OCI-LY7 (cell line): ENCODE measurements around the gene SLC25A21. TPM values are rescaled to one million over a fixed set of nuclear protein-coding genes. Genes with fewer than 3 reads are reported as not detected.
A peak's percentile ranks its signal among the peaks of the same experiment; 100 is the strongest.

ENCODE experiments used
- BruUV-seq: library from RNA; stranded (reverse); fragments of 400-500 nt; replicated peaks from 2 replicates; lab custom pipeline; 2021; lab: Mats Ljungman, UMichigan
- CTCF ChIA-PET: fragments of 300-600 bp; sonication (Branson Sonifier 250); formaldehyde crosslinking; loops from one replicate; lab custom pipeline; 2022; ENCODE audit warnings: antibody characterized with exemption; ENCODE audit not compliant: unreplicated experiment; lab: Charles Lee
- POLR2A ChIA-PET: fragments of 300-600 bp; sonication (Branson Sonifier 250); formaldehyde crosslinking; loops from one replicate; lab custom pipeline; 2022; ENCODE audit warnings: antibody characterized with exemption; lab: Charles Lee
- DNase-seq: peaks from one replicate; pipeline ENCODE4 v3.0.0-alpha.2; 2015; ENCODE audit warnings: low spot score
- H2AFZ ChIP-seq: fragments of 200-600 bp; sonication (generic), shearing (Covaris generic); 2 replicates; pipeline ENCODE4 v1.6.1; 2014; ENCODE audit warnings: mild to moderate bottlenecking, antibody characterized with exemption, low read length, moderate library complexity
- H3K27ac ChIP-seq: fragments of 200-600 bp; sonication (generic); 2 replicates; pipeline ENCODE4 v1.5.1; 2014; ENCODE audit warnings: mixed run types, low read depth, mild to moderate bottlenecking, moderate library complexity, low read length, inconsistent platforms; ENCODE audit not compliant: poor library complexity, severe bottlenecking
- H3K36me3 ChIP-seq: fragments of 200-600 bp; sonication (generic); 2 replicates; pipeline ENCODE4 v1.6.1; 2014; ENCODE audit warnings: mild to moderate bottlenecking, antibody characterized with exemption, low read length, moderate library complexity, mixed read lengths; ENCODE audit not compliant: insufficient read depth
- H3K4me1 ChIP-seq: fragments of 200-600 bp; sonication (generic); 2 replicates; pipeline ENCODE4 v1.5.1; 2014; ENCODE audit warnings: mild to moderate bottlenecking, low read length; ENCODE audit not compliant: insufficient read depth, poor library complexity, severe bottlenecking
- H3K4me2 ChIP-seq: fragments of 200-600 bp; sonication (generic); 2 replicates; pipeline ENCODE4 v1.6.1; 2014; ENCODE audit warnings: mild to moderate bottlenecking, low read length
- H3K4me3 ChIP-seq: fragments of 200-600 bp; sonication (generic); 2 replicates; pipeline ENCODE4 v1.5.1; 2014; ENCODE audit warnings: mild to moderate bottlenecking, low read depth, low read length; ENCODE audit not compliant: poor library complexity, severe bottlenecking
- H3K79me2 ChIP-seq: fragments of 200-600 bp; sonication (generic); 2 replicates; pipeline ENCODE4 v1.6.1; 2016; ENCODE audit warnings: low read depth, mild to moderate bottlenecking, low read length, moderate library complexity, mixed read lengths; ENCODE audit not compliant: insufficient read depth
- H3K9me2 ChIP-seq: fragments of 200-600 bp; sonication (generic); 2 replicates; pipeline ENCODE4 v1.6.1; 2016; ENCODE audit warnings: mild to moderate bottlenecking, low read length, mixed read lengths; ENCODE audit not compliant: insufficient read depth
- H3K9me3 ChIP-seq: fragments of 200-600 bp; sonication (generic); 2 replicates; pipeline ENCODE4 v1.6.1; 2014; ENCODE audit warnings: mild to moderate bottlenecking, mixed run types, low read length, mixed read lengths
- H4K20me1 ChIP-seq: fragments of 200-600 bp; sonication (generic); 2 replicates; pipeline ENCODE4 v1.6.1; 2014; ENCODE audit warnings: mild to moderate bottlenecking, antibody characterized with exemption, low read length, moderate library complexity, mixed read lengths; ENCODE audit not compliant: insufficient read depth
- EZH2phosphoT487 ChIP-seq: fragments of 200-600 bp; sonication (generic); IDR thresholded peaks from 2 replicates; pipeline ENCODE4 v1.6.1; 2018; ENCODE audit warnings: low read depth, borderline replicate concordance, mild to moderate bottlenecking, mixed run types, antibody characterized with exemption, low read length, moderate library complexity, mixed read lengths
- intact Hi-C: fragments of 100-400 bp; cut with micrococcal nuclease; formaldehyde crosslinking; loops from one replicate; pipeline ENCODE4 v1.10.0; 2022; ENCODE audit not compliant: unreplicated experiment
- total RNA-seq, 2 experiments: library from RNA; depleted of rRNA in 1 of 2; stranded (reverse); fragments of >200 nt in 1 of 2; shearing (Covaris generic) in 1 of 2; gene quantifications; 2 replicates each; pipeline ENCODE4 v1.2.3, GENCODE V29; 2014 to 2022
- TF ChIP-seq, protein P1 (sequence below): fragments of 200-600 bp; sonication (generic); conservative IDR thresholded peaks from 2 replicates; pipeline ENCODE4 v1.5.1; 2014; ENCODE audit warnings: mild to moderate bottlenecking, antibody characterized with exemption, low read length, moderate library complexity, mixed read lengths

The SLC25A21 gene
- total RNA-seq, 2 experiments from 2014 or later, result not detected

DNA sequence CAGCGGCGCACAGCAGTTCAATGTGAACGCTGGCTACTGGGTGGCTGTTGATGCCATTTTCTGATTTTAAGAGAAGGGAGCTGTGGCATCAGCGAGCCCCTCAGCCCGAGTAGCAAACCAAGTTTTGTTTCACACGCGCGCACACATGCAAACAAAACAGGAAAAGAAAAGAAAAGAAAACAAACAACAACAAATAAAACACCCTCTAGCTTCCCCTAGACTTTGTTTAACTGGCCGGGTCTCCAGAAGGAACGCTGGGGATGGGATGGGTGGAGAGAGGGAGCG, 510.2 kb downstream of the SLC25A21 start:
- Histone ChIP-seq H3K4me1 (peaks cover 14% of the 10 kb centered on the region), H3K36me3 (no peaks in the 10 kb centered on the region; the same call in 1 of the 2 replicates), H3K4me3 (peak overlapping the region; percentile 63), H3K79me2 (no peaks in the 10 kb centered on the region), H4K20me1 (no peaks in the 10 kb centered on the region), H3K9me2 (no peaks in the 10 kb centered on the region), H3K9me3 (no peaks in the 10 kb centered on the region), H2AFZ (peak overlapping the region; percentile 62; the same call in 1 of the 2 replicates), H3K4me2 (peak overlapping the region; percentile 37), H3K27ac (peak overlapping the region; percentile 52)
- ChIA-PET POLR2A (no interaction called here), CTCF (no interaction called here)
- DNase-seq, result no peak
- no TSS peak for BruUV-seq
- TF ChIP-seq, protein P1, sequence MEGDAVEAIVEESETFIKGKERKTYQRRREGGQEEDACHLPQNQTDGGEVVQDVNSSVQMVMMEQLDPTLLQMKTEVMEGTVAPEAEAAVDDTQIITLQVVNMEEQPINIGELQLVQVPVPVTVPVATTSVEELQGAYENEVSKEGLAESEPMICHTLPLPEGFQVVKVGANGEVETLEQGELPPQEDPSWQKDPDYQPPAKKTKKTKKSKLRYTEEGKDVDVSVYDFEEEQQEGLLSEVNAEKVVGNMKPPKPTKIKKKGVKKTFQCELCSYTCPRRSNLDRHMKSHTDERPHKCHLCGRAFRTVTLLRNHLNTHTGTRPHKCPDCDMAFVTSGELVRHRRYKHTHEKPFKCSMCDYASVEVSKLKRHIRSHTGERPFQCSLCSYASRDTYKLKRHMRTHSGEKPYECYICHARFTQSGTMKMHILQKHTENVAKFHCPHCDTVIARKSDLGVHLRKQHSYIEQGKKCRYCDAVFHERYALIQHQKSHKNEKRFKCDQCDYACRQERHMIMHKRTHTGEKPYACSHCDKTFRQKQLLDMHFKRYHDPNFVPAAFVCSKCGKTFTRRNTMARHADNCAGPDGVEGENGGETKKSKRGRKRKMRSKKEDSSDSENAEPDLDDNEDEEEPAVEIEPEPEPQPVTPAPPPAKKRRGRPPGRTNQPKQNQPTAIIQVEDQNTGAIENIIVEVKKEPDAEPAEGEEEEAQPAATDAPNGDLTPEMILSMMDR, result no peak
- no peak for TF ChIP-seq EZH2phosphoT487
- intact Hi-C loops, result no loop called here

DNA sequence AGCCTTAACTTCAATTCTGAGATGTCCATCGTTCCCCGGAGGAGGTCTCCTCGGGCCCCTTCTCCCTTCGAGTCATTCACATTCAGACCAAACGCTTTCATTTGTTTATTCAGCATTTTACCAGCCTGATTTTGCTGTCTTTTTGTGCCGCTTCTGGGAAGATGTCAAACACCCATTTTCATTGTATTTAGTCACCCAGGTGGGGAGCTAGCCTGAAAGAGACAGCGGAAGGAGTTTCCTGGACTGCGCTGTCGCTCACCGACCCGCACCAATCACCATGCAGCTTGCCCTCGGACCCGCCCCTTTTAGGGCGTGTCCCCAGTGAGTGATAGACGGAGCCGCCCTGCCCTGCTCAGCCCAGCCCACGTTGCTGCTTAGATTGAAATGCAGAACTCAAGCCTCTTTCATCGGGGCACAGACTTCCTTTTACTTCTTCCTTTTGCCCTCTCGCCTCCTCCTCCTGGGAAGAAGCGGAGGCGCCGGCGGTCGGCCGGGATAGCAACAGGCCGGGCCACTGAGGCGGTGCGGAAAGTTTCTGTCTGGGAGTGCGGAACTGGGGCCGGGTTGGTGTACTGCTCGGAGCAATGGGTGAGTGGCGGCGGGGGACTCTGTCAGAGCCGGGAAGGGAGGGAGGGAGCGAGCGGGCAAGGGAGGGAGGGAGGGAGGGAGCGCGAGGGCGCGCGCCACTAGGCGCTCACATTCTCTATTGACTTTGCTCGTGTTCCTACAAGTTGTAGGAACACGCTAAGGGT, 510.7 kb downstream of the SLC25A21 start, which contains the start of gene PAX9:
Gene PAX9 (plus strand): TSS at position 355 of the 752 bp plus-strand sequence. CDS start 230 bp downstream, at position 585.
- Histone ChIP-seq H3K36me3 (no peaks in the 10 kb centered on the region; the same call in 1 of the 2 replicates), H3K9me2 (no peaks in the 10 kb centered on the region), H3K9me3 (no peaks in the 10 kb centered on the region), H3K4me3 (peak within 1 kb of the TSS; percentile 63), H4K20me1 (no peaks in the 10 kb centered on the region), H2AFZ (peak within 1 kb of the TSS; percentile 62), H3K79me2 (no peaks in the 10 kb centered on the region), H3K4me2 (peak within 1 kb of the TSS; percentile 57), H3K27ac (peak within 1 kb of the TSS; percentile 52), H3K4me1 (peaks cover 14% of the 10 kb centered on the region)
- CTCF ChIA-PET, result no interaction called here
- no peak for TF ChIP-seq EZH2phosphoT487
- TF ChIP-seq, protein P1, result no peak
- peak; percentile 90 for DNase-seq
- POLR2A ChIA-PET, result interaction anchor here (0.5 to 0.8 kb wide), 3 partner anchors 13 to 1532 kb away, joined by 3 read pairs; no protein-coding TSS in a partner anchor
- intact Hi-C loops, result no loop called here
- BruUV-seq, result no TSS peak
